K562 (cell line): ENCODE results near the gene LAIR2.

ENCODE experiments used
- CEBPB ChIP-seq: fragments of 450-650 bp; IDR thresholded peaks from 2 replicates; pipeline ENCODE4 v1.6.1; 2016; ENCODE audit warnings: missing genetic modification characterization, missing compliant biosample characterization
- ELK1 ChIP-seq: sonication (generic); formaldehyde crosslinking; IDR thresholded peaks from 2 replicates; pipeline ENCODE4 v1.8.1; 2022; ENCODE audit warnings: missing genetic modification reagents
- JUND ChIP-seq, 2 experiments: IDR thresholded peaks; 2 replicates in 1 of 2; 3 replicates in 1 of 2; pipeline ENCODE4 v1.6.1; 2011; ENCODE audit warnings: borderline replicate concordance in 2 of 2, low read depth in 2 of 2, low read length in 2 of 2, improper control_type of control experiment in 1 of 2, missing biosample characterization in 1 of 2, missing genetic modification characterization in 1 of 2, missing genetic modification reagents in 1 of 2
- KDM2B ChIP-seq: fragments of 250-450 bp; sonication (Bioruptor Pico); IDR thresholded peaks from 2 replicates; pipeline ENCODE4 v1.8.0; 2021; ENCODE audit warnings: mild to moderate bottlenecking, moderate library complexity
- MEF2A ChIP-seq: IDR thresholded peaks from 2 replicates; pipeline ENCODE4 v1.6.1; 2011; ENCODE audit warnings: low read depth, mild to moderate bottlenecking, low read length, moderate library complexity; ENCODE audit not compliant: control insufficient read depth
- NCOA2 ChIP-seq, 2 experiments: fragments of 450-650 bp; IDR thresholded peaks; 2 replicates each; pipeline ENCODE4 v1.6.1; 2018; ENCODE audit warnings: mild to moderate bottlenecking in 2 of 2, moderate library complexity in 1 of 2; ENCODE audit not compliant: partially characterized antibody in 2 of 2
- POLR2A ChIP-seq: fragments of 450-650 bp; conservative IDR thresholded peaks from 2 replicates; pipeline ENCODE4 v1.6.1; 2016
- POLR2AphosphoS5 ChIP-seq: IDR thresholded peaks from 2 replicates; pipeline ENCODE4 v1.6.1; 2011; ENCODE audit warnings: mild to moderate bottlenecking, low read depth, low read length, moderate library complexity; ENCODE audit not compliant: control insufficient read depth, insufficient read depth
- TF ChIP-seq, protein P1 (sequence below), 2 experiments: fragments of 200-800 bp in 1 of 2; sonication (Bioruptor generic) in 1 of 2; sonication (generic) in 1 of 2; formaldehyde crosslinking in 1 of 2; IDR thresholded peaks in 1 of 2; conservative IDR thresholded peaks in 1 of 2; 2 replicates each; pipeline versions ENCODE4 v1.5.0 to v1.6.1; 2016 to 2020; ENCODE audit warnings: missing compliant biosample characterization in 1 of 2, missing genetic modification characterization in 1 of 2, missing genetic modification reagents in 1 of 2
- TF ChIP-seq, protein P2 (sequence below), 3 experiments: IDR thresholded peaks in 2 of 3; conservative IDR thresholded peaks in 1 of 3; 2 replicates each; pipeline ENCODE4 v1.5.1; 2011 to 2012; ENCODE audit warnings: low read length in 3 of 3, mild to moderate bottlenecking in 3 of 3, control low read depth in 2 of 3, improper control_type of control experiment in 1 of 3, inconsistent platforms in 1 of 3, low read depth in 1 of 3, mixed read lengths in 1 of 3, moderate library complexity in 1 of 3; ENCODE audit not compliant: insufficient read depth in 2 of 3

- TF ChIP-seq POLR2AphosphoS5 (no peak), POLR2A (no peak), MEF2A (no peak), ELK1 (CRISPR knock-in tag) (no peak), JUND (IDR thresholded peaks at IDR 0.05; ENCODE audit: borderline replicate concordance, low read depth, low read length) (no peak), JUND (tag; IDR thresholded peaks at IDR 0.05; ENCODE audit: borderline replicate concordance, low read depth, low read length) (no peak), KDM2B (CRISPR knock-in tag) (no peak), CEBPB (tag) (no peak), NCOA2 (IDR thresholded peaks at IDR 0.05; ENCODE audit: partially characterized antibody in 2 of 2) (no peak)
- TF ChIP-seq, protein P1, sequence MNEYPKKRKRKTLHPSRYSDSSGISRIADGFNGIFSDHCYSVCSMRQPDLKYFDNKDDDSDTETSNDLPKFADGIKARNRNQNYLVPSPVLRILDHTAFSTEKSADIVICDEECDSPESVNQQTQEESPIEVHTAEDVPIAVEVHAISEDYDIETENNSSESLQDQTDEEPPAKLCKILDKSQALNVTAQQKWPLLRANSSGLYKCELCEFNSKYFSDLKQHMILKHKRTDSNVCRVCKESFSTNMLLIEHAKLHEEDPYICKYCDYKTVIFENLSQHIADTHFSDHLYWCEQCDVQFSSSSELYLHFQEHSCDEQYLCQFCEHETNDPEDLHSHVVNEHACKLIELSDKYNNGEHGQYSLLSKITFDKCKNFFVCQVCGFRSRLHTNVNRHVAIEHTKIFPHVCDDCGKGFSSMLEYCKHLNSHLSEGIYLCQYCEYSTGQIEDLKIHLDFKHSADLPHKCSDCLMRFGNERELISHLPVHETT (CRISPR knock-in tag; conservative IDR thresholded peaks at IDR 0.05 in 1 of 2, IDR thresholded peaks at IDR 0.05 in 1 of 2): no peak
- TF ChIP-seq, protein P2, sequence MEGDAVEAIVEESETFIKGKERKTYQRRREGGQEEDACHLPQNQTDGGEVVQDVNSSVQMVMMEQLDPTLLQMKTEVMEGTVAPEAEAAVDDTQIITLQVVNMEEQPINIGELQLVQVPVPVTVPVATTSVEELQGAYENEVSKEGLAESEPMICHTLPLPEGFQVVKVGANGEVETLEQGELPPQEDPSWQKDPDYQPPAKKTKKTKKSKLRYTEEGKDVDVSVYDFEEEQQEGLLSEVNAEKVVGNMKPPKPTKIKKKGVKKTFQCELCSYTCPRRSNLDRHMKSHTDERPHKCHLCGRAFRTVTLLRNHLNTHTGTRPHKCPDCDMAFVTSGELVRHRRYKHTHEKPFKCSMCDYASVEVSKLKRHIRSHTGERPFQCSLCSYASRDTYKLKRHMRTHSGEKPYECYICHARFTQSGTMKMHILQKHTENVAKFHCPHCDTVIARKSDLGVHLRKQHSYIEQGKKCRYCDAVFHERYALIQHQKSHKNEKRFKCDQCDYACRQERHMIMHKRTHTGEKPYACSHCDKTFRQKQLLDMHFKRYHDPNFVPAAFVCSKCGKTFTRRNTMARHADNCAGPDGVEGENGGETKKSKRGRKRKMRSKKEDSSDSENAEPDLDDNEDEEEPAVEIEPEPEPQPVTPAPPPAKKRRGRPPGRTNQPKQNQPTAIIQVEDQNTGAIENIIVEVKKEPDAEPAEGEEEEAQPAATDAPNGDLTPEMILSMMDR (IDR thresholded peaks at IDR 0.05 in 2 of 3, conservative IDR thresholded peaks at IDR 0.05 in 1 of 3; ENCODE audit: insufficient read depth in 2 of 3, low read depth in 1 of 3, low read length in 3 of 3): no peak
Observed at GRCh38 chr19:54523403-54523802, 20.8 kb downstream of the LAIR2 start.
